Keratinocyte (primary cell): ENCODE measurements around the gene GNB1L. TPM values are rescaled to one million over a fixed set of nuclear protein-coding genes. Genes with fewer than 3 reads are reported as not detected.

ENCODE experiments used
- DNase-seq: peaks from one replicate; pipeline ENCODE4 v3.0.0-alpha.2; 2011; ENCODE audit warnings: low read depth, missing footprints, low spot score
- FAIRE-seq: peaks from 2 replicates; lab custom pipeline; 2011; peaks lifted over from hg19 to GRCh38; lab: Jason Lieb, UNC
- H2AFZ ChIP-seq: 2 replicates; pipeline ENCODE4 v1.6.0; 2012; ENCODE audit warnings: low read length, control low read depth, inconsistent platforms; ENCODE audit not compliant: control insufficient read depth
- H3K27ac ChIP-seq: 2 replicates; pipeline ENCODE4 v1.5.1; 2011; ENCODE audit warnings: low read length; ENCODE audit not compliant: control insufficient read depth, insufficient read depth
- H3K27me3 ChIP-seq: 3 replicates; pipeline ENCODE4 v1.6.0; 2011; ENCODE audit warnings: low read length; ENCODE audit not compliant: control insufficient read depth, insufficient read depth; ENCODE audit errors: extremely low read depth
- H3K36me3 ChIP-seq, 2 experiments: 2 replicates in 1 of 2; 3 replicates in 1 of 2; pipeline ENCODE4 v1.5.1; 2011; ENCODE audit warnings: low read length in 2 of 2, mild to moderate bottlenecking in 1 of 2; ENCODE audit not compliant: control insufficient read depth in 2 of 2, insufficient read depth in 2 of 2; ENCODE audit errors: extremely low read depth in 1 of 2
- H3K4me1 ChIP-seq: 3 replicates; pipeline ENCODE4 v1.5.1; 2011; ENCODE audit warnings: low read length; ENCODE audit not compliant: control insufficient read depth, insufficient read depth; ENCODE audit errors: extremely low read depth
- H3K4me2 ChIP-seq: 3 replicates; pipeline ENCODE4 v1.6.0; 2011; ENCODE audit warnings: low read depth, low read length; ENCODE audit not compliant: control insufficient read depth, insufficient read depth; ENCODE audit errors: extremely low read depth
- H3K4me3 ChIP-seq, 3 experiments: fragments of 200-600 bp in 1 of 3; sonication (generic) in 1 of 3; 2 replicates in 2 of 3; 3 replicates in 1 of 3; pipeline ENCODE4 v1.5.1; 2011 to 2016; ENCODE audit warnings: low read length in 3 of 3, mild to moderate bottlenecking in 3 of 3, control low read depth in 2 of 3, inconsistent platforms in 1 of 3, low read depth in 1 of 3, mixed read lengths in 1 of 3, mixed run types in 1 of 3, moderate library complexity in 1 of 3; ENCODE audit not compliant: control insufficient read depth in 2 of 3, insufficient read depth in 2 of 3; ENCODE audit errors: extremely low read depth in 1 of 3
- H3K79me2 ChIP-seq: 2 replicates; pipeline ENCODE4 v1.6.0; 2012; ENCODE audit warnings: low read length; ENCODE audit not compliant: control insufficient read depth, insufficient read depth
- H3K9ac ChIP-seq: 3 replicates; pipeline ENCODE4 v1.6.0; 2011; ENCODE audit warnings: low read length; ENCODE audit not compliant: control insufficient read depth, insufficient read depth; ENCODE audit errors: extremely low read depth
- H3K9me1 ChIP-seq: 3 replicates; pipeline ENCODE4 v1.6.0; 2011; ENCODE audit warnings: low read length; ENCODE audit not compliant: control insufficient read depth, insufficient read depth; ENCODE audit errors: extremely low read depth
- H3K9me3 ChIP-seq: 2 replicates; pipeline ENCODE4 v1.5.1; 2012; ENCODE audit warnings: low read depth, low read length; ENCODE audit not compliant: control insufficient read depth
- H4K20me1 ChIP-seq: 3 replicates; pipeline ENCODE4 v1.6.0; 2011; ENCODE audit warnings: low read length; ENCODE audit not compliant: control insufficient read depth, insufficient read depth; ENCODE audit errors: extremely low read depth
- CTCF ChIP-seq, 3 experiments: IDR thresholded peaks in 1 of 3; conservative IDR thresholded peaks in 1 of 3; optimal IDR thresholded peaks in 1 of 3; 2 replicates in 2 of 3; 3 replicates in 1 of 3; pipeline versions ENCODE3 to v1.5.1; 2011; ENCODE audit warnings: low read length in 3 of 3, mild to moderate bottlenecking in 3 of 3, moderate library complexity in 2 of 3, control low read depth in 1 of 3, inconsistent platforms in 1 of 3; ENCODE audit not compliant: insufficient read depth in 2 of 3; ENCODE audit errors: extremely low read depth in 1 of 3
- EZH2 ChIP-seq: IDR thresholded peaks from one replicate; pipeline ENCODE4 v1.6.1; 2012; ENCODE audit warnings: inconsistent platforms, mild to moderate bottlenecking, low read length, moderate library complexity
- dilution Hi-C: fragments of 300-500 bp; cut with MboI; formaldehyde crosslinking; loops from one replicate; pipeline ENCODE4 v1.7.0; 2020; ENCODE audit warnings: low sequenced_read_pairs; ENCODE audit not compliant: extremely low pct_ligation_motif_present
- polyA plus RNA-seq, 5 experiments: library from polyadenylated mRNA; depleted of rRNA in 3 of 5; stranded (reverse) in 3 of 5; stranded (forward) in 1 of 5; unstranded in 1 of 5; fragments of >200 nt; gene quantifications; 1 replicate in 1 of 5; 2 replicates in 3 of 5; 3 replicates in 1 of 5; pipeline versions ENCODE4 v1.2.1 to v1.2.3, GENCODE V29; 2011 to 2012; ENCODE audit warnings: missing spikeins in 2 of 5, low read depth in 1 of 5, low replicate concordance in 1 of 5

The GNB1L gene
- polyA plus RNA-seq, 1 donor (not counting 4 experiments of a cell fraction or from before 2014, with no cell fraction given): 2.0 TPM

GRCh38 chr22:19841641-19842392, 12.9 kb downstream of the GNB1L start:
- Histone ChIP-seq H3K4me3 (no peak overlapping the region), H2AFZ (no peak overlapping the region), H3K9me1 (peaks cover 2% of the 10 kb centered on the region), H3K9me3 (no peaks in the 10 kb centered on the region), H3K9ac (no peak overlapping the region), H4K20me1 (no peaks in the 10 kb centered on the region), H3K4me2 (no peak overlapping the region), H3K27me3 (no peaks in the 10 kb centered on the region), H3K27ac (no peak overlapping the region), H3K79me2 (no peaks in the 10 kb centered on the region), H3K36me3 (no peaks in the 10 kb centered on the region), H3K4me1 (peaks cover 22% of the 10 kb centered on the region)
- FAIRE-seq: no peak
- dilution Hi-C loops: no loop called here
- DNase-seq: no peak
- TF ChIP-seq EZH2: no peak
- TF ChIP-seq CTCF (optimal IDR thresholded peaks at IDR 0.05 in 1 of 3, IDR thresholded peaks at IDR 0.05 in 1 of 3, conservative IDR thresholded peaks at IDR 0.05 in 1 of 3; ENCODE audit: extremely low read depth in 1 of 3, insufficient read depth in 2 of 3, low read length in 3 of 3): no peak

- no peak for FAIRE-seq
- H3K9me3 ChIP-seq: no peaks in the 10 kb centered on the region
- H3K36me3 ChIP-seq: no peaks in the 10 kb centered on the region
- no peak overlapping the region for H3K9ac ChIP-seq
- no peak for DNase-seq
- H3K27me3 ChIP-seq: no peaks in the 10 kb centered on the region
- peaks cover 2% of the 10 kb centered on the region for H3K9me1 ChIP-seq
- no peak overlapping the region for H3K4me3 ChIP-seq
- no peak overlapping the region for H2AFZ ChIP-seq
- H3K4me2 ChIP-seq: no peak overlapping the region
- no peak overlapping the region for H3K27ac ChIP-seq
- no peaks in the 10 kb centered on the region for H3K79me2 ChIP-seq
- dilution Hi-C loops: no loop called here
- no peaks in the 10 kb centered on the region for H4K20me1 ChIP-seq
- H3K4me1 ChIP-seq: peaks cover 22% of the 10 kb centered on the region
- TF ChIP-seq CTCF (optimal IDR thresholded peaks at IDR 0.05 in 1 of 3, IDR thresholded peaks at IDR 0.05 in 1 of 3, conservative IDR thresholded peaks at IDR 0.05 in 1 of 3; ENCODE audit: extremely low read depth in 1 of 3, insufficient read depth in 2 of 3, low read length in 3 of 3): no peak
- TF ChIP-seq EZH2: no peak
These were observed 13.6 kb downstream of the GNB1L start for GRCh38 chr22:19840955-19841640.
